ENCODE data around the gene NOXA1. TPM values are rescaled to one million over a fixed set of nuclear protein-coding genes. Genes with fewer than 3 reads are reported as not detected.

NOXA1 gene
- polyA plus RNA-seq, 3 donors, result 1.3 to 9.4 (median 1.6) TPM

DNA sequence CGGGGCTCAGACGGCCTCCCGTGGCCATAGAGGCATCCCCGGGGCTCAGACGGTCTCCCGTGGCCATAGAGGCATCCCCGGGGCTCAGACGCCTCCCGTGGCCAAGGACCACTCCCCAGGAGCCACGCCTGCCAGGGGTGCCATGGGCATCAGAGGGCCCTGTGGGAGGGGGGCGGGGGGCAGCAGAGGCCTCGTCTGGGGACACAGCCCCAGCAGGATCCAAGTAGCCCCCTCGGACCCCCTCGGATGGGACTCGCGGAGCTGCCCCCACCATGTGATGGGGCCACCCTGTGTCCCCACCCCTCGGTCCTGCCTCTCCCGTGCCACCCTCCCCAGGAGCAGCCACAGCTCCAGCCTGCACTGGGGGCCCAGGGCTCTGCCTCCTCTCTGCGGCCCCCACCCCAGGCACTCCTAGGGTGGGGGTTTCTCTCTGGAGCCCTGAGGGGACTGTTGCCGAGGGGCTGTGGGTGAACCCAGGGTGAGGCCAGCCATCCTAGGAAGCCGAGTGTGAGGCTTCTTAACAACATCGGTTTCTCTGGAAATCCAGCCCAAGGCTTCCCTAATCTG lies 15.5 kb downstream of the NOXA1 start:
- H3K9ac ChIP-seq (ENCODE audit: insufficient read depth, low read length, poor library complexity, severe bottlenecking), result no peak overlapping the region
- Mint-ChIP-seq H3K27ac (no peak overlapping the region), H3K27me3 (ENCODE audit: low read depth in 3 of 3) (peaks cover 9 to 36% (median 19%) of the 10 kb centered on the region in 3 donors), H3K4me3 (no peak overlapping the region), H3K36me3 (peaks cover 0 to 2% of the 10 kb centered on the region in 2 donors), H3K9me3 (peaks cover 0 to 6% (median 3%) of the 10 kb centered on the region in 7 donors), H3K4me1 (peaks cover 2% of the 10 kb centered on the region)
- peaks cover 5 to 11% of the 10 kb centered on the region in 2 donors for H3K27me3 ChIP-seq (ENCODE audit: control insufficient read depth in 2 of 2, insufficient read depth in 2 of 2, low read length in 2 of 2)
- H2AFZ ChIP-seq (ENCODE audit: insufficient read depth, low read depth, low read length, poor library complexity, severe bottlenecking), result no peak overlapping the region
- TF ChIP-seq, protein P1, sequence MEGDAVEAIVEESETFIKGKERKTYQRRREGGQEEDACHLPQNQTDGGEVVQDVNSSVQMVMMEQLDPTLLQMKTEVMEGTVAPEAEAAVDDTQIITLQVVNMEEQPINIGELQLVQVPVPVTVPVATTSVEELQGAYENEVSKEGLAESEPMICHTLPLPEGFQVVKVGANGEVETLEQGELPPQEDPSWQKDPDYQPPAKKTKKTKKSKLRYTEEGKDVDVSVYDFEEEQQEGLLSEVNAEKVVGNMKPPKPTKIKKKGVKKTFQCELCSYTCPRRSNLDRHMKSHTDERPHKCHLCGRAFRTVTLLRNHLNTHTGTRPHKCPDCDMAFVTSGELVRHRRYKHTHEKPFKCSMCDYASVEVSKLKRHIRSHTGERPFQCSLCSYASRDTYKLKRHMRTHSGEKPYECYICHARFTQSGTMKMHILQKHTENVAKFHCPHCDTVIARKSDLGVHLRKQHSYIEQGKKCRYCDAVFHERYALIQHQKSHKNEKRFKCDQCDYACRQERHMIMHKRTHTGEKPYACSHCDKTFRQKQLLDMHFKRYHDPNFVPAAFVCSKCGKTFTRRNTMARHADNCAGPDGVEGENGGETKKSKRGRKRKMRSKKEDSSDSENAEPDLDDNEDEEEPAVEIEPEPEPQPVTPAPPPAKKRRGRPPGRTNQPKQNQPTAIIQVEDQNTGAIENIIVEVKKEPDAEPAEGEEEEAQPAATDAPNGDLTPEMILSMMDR (IDR thresholded peaks at IDR 0.05), result no peak
- peaks cover 0 to 5% of the 10 kb centered on the region in 2 donors for H3K9me3 ChIP-seq (replicated peaks in 1 of 2; ENCODE audit: control insufficient read depth in 1 of 2, insufficient read depth in 1 of 2, low read length in 2 of 2)
- intact Hi-C loops (cut with micrococcal nuclease), result no loop called here
- H3K4me1 ChIP-seq (ENCODE audit: control insufficient read depth in 1 of 2, insufficient read depth in 2 of 2, low read length in 2 of 2), result peaks cover 4 to 5% of the 10 kb centered on the region in 2 donors
- H3K36me3 ChIP-seq (replicated peaks in 1 of 2; ENCODE audit: control insufficient read depth in 1 of 2, insufficient read depth in 2 of 2, low read length in 2 of 2), result no peaks in the 10 kb centered on the region
- no peak overlapping the region for H3K27ac ChIP-seq (ENCODE audit: low read depth in 1 of 2, low read length in 2 of 2)
- H3K79me2 ChIP-seq (ENCODE audit: insufficient read depth, low read length), result no peaks in the 10 kb centered on the region
- no peaks in the 10 kb centered on the region for H4K20me1 ChIP-seq (ENCODE audit: insufficient read depth, low read length)
- no peak overlapping the region for H3K4me2 ChIP-seq (replicated peaks; ENCODE audit: extremely low read depth, low read length, poor library complexity, severe bottlenecking)
- H3K4me3 ChIP-seq (replicated peaks in 1 of 3; ENCODE audit: low read depth in 2 of 3, low read length in 3 of 3), result no peak overlapping the region
- no peak for DNase-seq
- whole genome bisulfite sequencing (ENCODE audit: insufficient coverage), result 85% methylated on average over 14 of the region's 22 CpGs

GRCh38 chr9:137439158-137439714 lies 16.0 kb downstream of the NOXA1 start:
- Histone ChIP-seq H3K9me3 (replicated peaks in 1 of 2; ENCODE audit: control insufficient read depth in 1 of 2, insufficient read depth in 1 of 2, low read length in 2 of 2) (peaks cover 0 to 5% of the 10 kb centered on the region in 2 donors), H3K36me3 (replicated peaks in 1 of 2; ENCODE audit: control insufficient read depth in 1 of 2, insufficient read depth in 2 of 2, low read length in 2 of 2) (no peaks in the 10 kb centered on the region), H2AFZ (ENCODE audit: insufficient read depth, low read depth, low read length, poor library complexity, severe bottlenecking) (no peak overlapping the region), H3K27ac (ENCODE audit: low read depth in 1 of 2, low read length in 2 of 2) (no peak overlapping the region), H3K4me2 (replicated peaks; ENCODE audit: extremely low read depth, low read length, poor library complexity, severe bottlenecking) (no peak overlapping the region), H3K79me2 (ENCODE audit: insufficient read depth, low read length) (no peaks in the 10 kb centered on the region), H3K27me3 (ENCODE audit: control insufficient read depth in 2 of 2, insufficient read depth in 2 of 2, low read length in 2 of 2) (peaks cover 5 to 11% of the 10 kb centered on the region in 2 donors), H3K9ac (ENCODE audit: insufficient read depth, low read length, poor library complexity, severe bottlenecking) (no peak overlapping the region), H4K20me1 (ENCODE audit: insufficient read depth, low read length) (no peaks in the 10 kb centered on the region), H3K4me3 (replicated peaks in 1 of 3; ENCODE audit: low read depth in 2 of 3, low read length in 3 of 3) (no peak overlapping the region), H3K4me1 (ENCODE audit: control insufficient read depth in 1 of 2, insufficient read depth in 2 of 2, low read length in 2 of 2) (peaks cover 4 to 5% of the 10 kb centered on the region in 2 donors)
- Mint-ChIP-seq H3K36me3 (peaks cover 0 to 2% of the 10 kb centered on the region in 2 donors), H3K9me3 (peaks cover 0 to 6% (median 3%) of the 10 kb centered on the region in 7 donors), H3K27me3 (ENCODE audit: low read depth in 3 of 3) (peaks cover 11 to 35% (median 19%) of the 10 kb centered on the region in 3 donors), H3K27ac (no peak overlapping the region), H3K4me3 (no peak overlapping the region), H3K4me1 (peaks cover 2% of the 10 kb centered on the region)
- intact Hi-C loops (cut with micrococcal nuclease), result no loop called here
- WGBS (ENCODE audit: insufficient coverage), result 84% methylated on average over 15 of the region's 18 CpGs
- no peak for DNase-seq
- TF ChIP-seq, protein P1 (IDR thresholded peaks at IDR 0.05), result no peak
